ENCODE data around the gene CTTNBP2.

DNA sequence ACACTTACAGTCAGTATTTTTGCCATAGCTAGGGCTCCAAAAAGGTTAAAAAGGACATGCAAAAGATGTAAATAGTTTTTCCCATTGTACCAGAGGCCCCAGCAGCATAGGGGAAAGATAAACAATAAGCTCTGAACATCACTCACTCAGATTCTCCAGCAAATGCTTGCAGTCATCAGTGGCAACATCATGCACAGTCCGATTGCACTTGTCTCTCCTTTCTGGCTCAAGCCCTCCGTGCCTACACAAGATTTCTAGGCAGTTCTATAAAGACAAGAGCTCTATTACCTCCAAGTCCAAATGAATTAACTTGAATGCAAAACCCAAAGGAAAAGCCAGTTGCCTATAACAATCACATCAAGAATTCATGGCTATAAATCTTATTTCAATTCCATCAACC is 106.3 kb downstream of the CTTNBP2 start:
- TF ChIP-seq CTCF (IDR thresholded peaks at IDR 0.05 in 2 of 3, conservative IDR thresholded peaks at IDR 0.05 in 1 of 3; ENCODE audit: control insufficient read depth in 2 of 3, extremely low read depth in 1 of 3, insufficient read depth in 1 of 3, low read depth in 3 of 3, low read length in 3 of 3), result no peak
- TF ChIP-seq REST (IDR thresholded peaks at IDR 0.05; ENCODE audit: low read depth, low read length), result no peak
- TF ChIP-seq NKRF (conservative IDR thresholded peaks at IDR 0.05), result no peak
- TF ChIP-seq EZH2 (IDR thresholded peaks at IDR 0.05; ENCODE audit: borderline replicate concordance, control insufficient read depth, low read depth, low read length), result no peak
- no peak for TF ChIP-seq ZNF274 (IDR thresholded peaks at IDR 0.05; ENCODE audit: insufficient read depth, insufficient read length)
- no peak for TF ChIP-seq POLR2A (IDR thresholded peaks at IDR 0.05; ENCODE audit: low read depth, low read length)
- no peak for TF ChIP-seq RAD21 (IDR thresholded peaks at IDR 0.05; ENCODE audit: insufficient read depth, low read depth, low read length)
- no peak for TF ChIP-seq SMC3 (IDR thresholded peaks at IDR 0.05; ENCODE audit: borderline replicate concordance, low read length)
- no peak for TF ChIP-seq ATF2 (IDR thresholded peaks at IDR 0.05; ENCODE audit: low read length)
